CD1c-positive myeloid dendritic cell (primary cell): ENCODE measurements around the gene MAMLD1.
A peak's percentile ranks its signal among the peaks of the same experiment; 100 is the strongest.
"Not testable (repeated sequence)": the region's sequence is repeated elsewhere in the genome, so short reads cannot be mapped to it uniquely, and the experiment has no call there.

ENCODE experiments used
- DNase-seq: peaks from one replicate; pipeline ENCODE4 v3.0.0-alpha.2; 2016; ENCODE audit errors: extremely low spot score

MAMLD1 gene

GRCh38 chrX:150362599-150363481, at the start of gene MAMLD1:
Gene MAMLD1 (plus strand): TSS chrX:150363317. CDS start chrX:150445517, 82,200 bp downstream.
- DNase-seq: peak; percentile 76

GRCh38 chrX:150313514-150313913, 49.6 kb upstream of the MAMLD1 start:
- no peak for DNase-seq

GRCh38 chrX:150314186-150314585, 48.9 kb upstream of the MAMLD1 start:
- no peak for DNase-seq

GRCh38 chrX:150316564-150316963, 46.6 kb upstream of the MAMLD1 start:
- no peak for DNase-seq

GRCh38 chrX:150323020-150323419, 40.1 kb upstream of the MAMLD1 start:
- no peak for DNase-seq

GRCh38 chrX:150324035-150324728, 38.9 kb upstream of the MAMLD1 start:
- DNase-seq: no peak

- no peak for DNase-seq
Observed at GRCh38 chrX:150324919-150325318, 38.2 kb upstream of the MAMLD1 start.

GRCh38 chrX:150326541-150327247, 36.4 kb upstream of the MAMLD1 start:
- DNase-seq: no peak

- DNase-seq: no peak
Observed at GRCh38 chrX:150329282-150329681, 33.8 kb upstream of the MAMLD1 start.

GRCh38 chrX:150329868-150330267, 33.2 kb upstream of the MAMLD1 start:
- DNase-seq: no peak

- DNase-seq: no peak
Observed at GRCh38 chrX:150332023-150332422, 31.1 kb upstream of the MAMLD1 start.

- no peak for DNase-seq
Observed at GRCh38 chrX:150334100-150334499, 29.0 kb upstream of the MAMLD1 start.

- no peak for DNase-seq
Observed at GRCh38 chrX:150334981-150335380, 28.1 kb upstream of the MAMLD1 start.

- no peak for DNase-seq
Observed at GRCh38 chrX:150337026-150337425, 26.1 kb upstream of the MAMLD1 start.

GRCh38 chrX:150337536-150337935, 25.6 kb upstream of the MAMLD1 start:
- DNase-seq: no peak

- DNase-seq: no peak
Observed at GRCh38 chrX:150338615-150339014, 24.5 kb upstream of the MAMLD1 start.

- no peak for DNase-seq
Observed at GRCh38 chrX:150339736-150340135, 23.4 kb upstream of the MAMLD1 start.

GRCh38 chrX:150340326-150340725, 22.8 kb upstream of the MAMLD1 start:
- DNase-seq: not testable (repeated sequence)

- DNase-seq: no peak
Observed at GRCh38 chrX:150347471-150347870, 15.6 kb upstream of the MAMLD1 start.

GRCh38 chrX:150348365-150348764, 14.8 kb upstream of the MAMLD1 start:
- DNase-seq: no peak

GRCh38 chrX:150352114-150352513, 11.0 kb upstream of the MAMLD1 start:
- DNase-seq: no peak

- DNase-seq: peak; percentile 4
Observed at GRCh38 chrX:150352581-150352980, 10.5 kb upstream of the MAMLD1 start.
